HG03139 (cell line): ENCODE data around the gene PRR18.
A peak's percentile ranks its signal among the peaks of the same experiment; 100 is the strongest.

ENCODE experiments used
- ATAC-seq: cut with Tn5 transposase; IDR thresholded peaks from one replicate; pipeline ENCODE4 v1.9.1; 2021; ENCODE audit not compliant: unreplicated experiment

PRR18 gene

GRCh38 chr6:166334878-166335277 lies 26.7 kb upstream of the PRR18 start:
- no peak for ATAC-seq

DNA sequence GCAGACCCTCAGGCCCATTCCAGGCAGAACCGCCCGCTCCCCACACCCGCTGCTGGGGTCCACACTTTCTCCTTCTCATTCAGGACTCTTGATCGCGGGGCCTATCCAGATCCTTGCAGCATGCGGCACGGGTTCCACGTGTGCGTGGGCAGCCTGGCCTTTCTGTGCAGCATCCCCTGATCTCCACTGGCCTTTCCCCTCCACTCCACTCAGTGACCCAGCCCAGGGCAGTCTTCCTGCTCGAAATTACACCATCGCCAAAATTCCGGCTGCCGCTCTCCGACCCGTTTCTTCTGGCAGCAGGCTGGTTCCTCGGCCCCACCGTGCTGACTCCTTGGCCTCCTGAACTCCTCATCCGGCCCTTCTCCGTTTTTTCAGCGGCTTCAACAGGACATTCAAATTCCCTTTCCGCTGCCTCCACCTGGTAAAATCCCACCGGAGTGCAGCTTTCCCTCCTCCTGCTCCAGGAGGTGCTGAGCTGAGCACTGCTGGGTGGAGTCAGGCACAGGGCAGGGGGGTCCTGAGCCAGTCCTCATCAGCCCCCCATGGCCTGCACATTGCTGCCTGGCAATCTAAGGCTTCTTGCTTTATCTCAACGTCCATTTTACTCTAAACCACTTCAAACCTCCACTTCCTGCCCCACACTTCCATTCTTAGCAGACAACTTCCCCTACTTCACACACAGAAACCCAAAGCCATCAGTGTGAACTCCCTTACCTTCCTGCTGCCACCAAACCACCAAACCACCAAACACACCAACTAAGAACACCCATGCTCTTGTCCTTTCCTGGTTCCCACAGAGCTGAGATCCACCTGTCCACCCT lies 25.2 kb upstream of the PRR18 start:
- ATAC-seq, result peak; percentile 80

GRCh38 chr6:166331503-166332415 lies 23.6 kb upstream of the PRR18 start:
- no peak for ATAC-seq

DNA sequence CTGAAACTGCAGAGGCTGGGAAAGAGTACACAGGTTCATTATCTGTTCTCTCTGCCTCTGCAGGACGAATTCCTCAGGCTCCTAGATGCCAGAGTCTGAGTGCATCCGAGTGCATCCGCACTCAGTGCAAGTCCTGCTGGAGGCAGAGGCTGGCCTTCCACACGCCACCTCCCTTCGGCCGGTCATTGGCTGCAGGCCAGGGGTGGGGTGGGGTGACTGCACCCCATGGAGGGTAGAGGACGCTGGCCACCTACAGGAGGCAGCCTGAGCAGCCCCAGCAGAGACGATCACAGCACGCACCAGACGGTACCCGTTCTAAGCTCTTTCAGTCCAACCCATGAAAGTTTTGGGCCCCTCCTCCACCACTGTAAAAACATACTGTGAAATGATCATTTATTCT lies 22.4 kb upstream of the PRR18 start:
- ATAC-seq, result no peak

DNA sequence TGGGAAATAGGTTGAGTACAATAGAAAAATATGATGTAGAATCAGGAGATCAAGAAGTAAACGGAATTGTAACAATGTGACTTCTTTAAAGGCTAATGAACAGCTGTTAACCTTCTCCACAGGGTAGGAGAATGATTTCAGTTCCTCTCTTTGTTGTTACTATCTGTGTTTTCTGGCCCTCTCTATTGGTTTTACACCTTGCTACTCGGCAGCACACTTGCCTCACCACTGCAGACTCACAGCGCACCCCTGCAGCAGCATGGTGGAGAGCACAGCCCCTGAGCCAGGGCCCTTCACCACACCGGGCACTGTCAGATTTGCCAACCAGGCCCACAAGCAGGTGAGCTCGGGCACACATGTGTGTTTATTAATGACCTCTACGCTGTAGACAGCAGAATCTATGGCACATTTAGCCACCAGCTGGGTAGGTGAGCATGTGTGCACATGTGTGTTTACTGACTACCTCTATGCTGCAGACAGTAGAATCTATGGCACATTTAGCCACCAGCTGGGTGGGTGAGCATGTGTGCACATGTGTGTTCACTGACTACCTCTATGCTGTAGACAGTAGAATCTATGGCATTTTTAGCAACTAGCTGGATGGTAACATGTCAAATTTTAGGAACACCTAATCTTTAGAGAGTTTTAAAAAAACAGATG lies 17.3 kb upstream of the PRR18 start:
- peak; percentile 76 for ATAC-seq

- ATAC-seq, result no peak
Observed at GRCh38 chr6:166323395-166323794, 15.2 kb upstream of the PRR18 start.

- ATAC-seq, result no peak
Observed at GRCh38 chr6:166318649-166319600, 10.7 kb upstream of the PRR18 start.

GRCh38 chr6:166318227-166318626 lies 10.0 kb upstream of the PRR18 start:
- no peak for ATAC-seq

- no peak for ATAC-seq
Observed at GRCh38 chr6:166317261-166318212, 9.3 kb upstream of the PRR18 start.

- no peak for ATAC-seq
Observed at GRCh38 chr6:166315436-166315835, 7.2 kb upstream of the PRR18 start.

DNA sequence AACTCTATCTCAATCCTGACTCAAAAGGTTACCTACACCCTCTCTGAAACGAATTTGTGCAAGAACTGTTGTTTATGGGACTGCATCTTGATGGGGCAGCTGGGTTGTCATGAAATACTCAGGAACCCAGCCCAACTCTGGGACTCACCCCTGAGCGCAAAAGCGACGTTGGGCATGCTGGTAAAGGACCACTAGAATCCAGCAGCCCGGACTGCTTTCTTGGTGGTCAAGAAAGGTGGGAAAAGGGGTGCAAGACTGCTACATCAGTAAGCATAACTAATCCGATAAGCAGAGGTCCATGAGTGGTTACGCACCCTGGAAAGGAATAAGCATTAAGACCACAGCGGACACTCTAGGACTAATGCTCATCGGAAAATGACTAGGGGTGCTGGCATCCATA lies 6.3 kb upstream of the PRR18 start:
- ATAC-seq, result no peak

DNA sequence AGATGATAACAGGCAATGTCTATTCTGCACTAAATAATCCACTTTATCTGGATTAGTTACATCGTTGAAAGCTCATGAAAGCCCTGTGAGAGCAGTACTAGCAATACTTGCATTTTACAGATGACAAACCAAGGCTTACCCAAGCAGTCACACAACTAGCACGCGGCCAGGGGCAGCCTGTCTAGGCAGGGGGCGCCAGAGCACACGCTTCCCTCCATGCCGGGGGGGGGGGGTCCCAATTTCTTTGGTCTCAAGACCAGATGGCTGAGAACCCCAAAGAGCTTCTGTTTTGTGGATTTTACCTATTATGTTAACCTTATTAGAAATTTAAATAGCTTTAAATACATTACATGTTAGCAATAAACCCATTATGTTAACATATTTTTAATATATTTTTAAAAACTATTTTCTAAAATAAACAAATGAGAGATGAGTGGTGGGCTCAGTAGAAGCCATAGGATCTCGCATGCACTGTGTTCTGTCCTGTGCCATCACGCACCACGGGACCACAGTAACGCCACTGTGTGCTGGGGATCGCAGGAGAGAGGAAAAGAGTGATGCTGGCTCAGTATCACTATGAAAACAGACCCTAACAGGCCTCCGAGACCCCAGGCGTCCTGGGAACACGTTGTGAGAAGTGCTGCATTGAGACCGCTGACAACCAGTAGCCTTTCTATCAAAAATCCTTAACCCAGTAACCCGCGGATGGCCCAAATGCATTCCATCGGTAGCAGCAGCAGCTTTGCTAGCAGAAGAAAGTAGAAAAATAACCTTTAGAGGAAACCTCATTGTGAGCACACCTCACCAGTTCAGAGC lies 5.3 kb upstream of the PRR18 start:
- peak; percentile 73 for ATAC-seq

DNA sequence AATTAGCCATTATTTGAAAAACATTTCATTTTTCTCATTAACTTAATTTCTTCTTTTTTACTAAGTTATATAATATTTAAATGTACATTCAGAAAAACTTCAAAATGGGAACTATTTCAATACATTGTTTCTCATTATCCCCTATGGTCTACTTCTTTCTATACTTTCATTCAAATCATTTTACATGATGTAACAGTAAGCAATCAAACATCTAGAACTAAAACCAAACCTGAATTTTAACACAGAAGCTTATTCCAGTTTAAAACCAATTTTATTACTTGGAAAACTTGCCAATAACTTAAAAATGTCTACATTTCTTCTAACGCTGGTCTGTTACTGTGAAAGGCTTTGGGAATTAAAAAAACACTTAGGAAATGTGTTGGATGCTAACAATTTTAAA lies 4.6 kb upstream of the PRR18 start:
- ATAC-seq, result no peak

DNA sequence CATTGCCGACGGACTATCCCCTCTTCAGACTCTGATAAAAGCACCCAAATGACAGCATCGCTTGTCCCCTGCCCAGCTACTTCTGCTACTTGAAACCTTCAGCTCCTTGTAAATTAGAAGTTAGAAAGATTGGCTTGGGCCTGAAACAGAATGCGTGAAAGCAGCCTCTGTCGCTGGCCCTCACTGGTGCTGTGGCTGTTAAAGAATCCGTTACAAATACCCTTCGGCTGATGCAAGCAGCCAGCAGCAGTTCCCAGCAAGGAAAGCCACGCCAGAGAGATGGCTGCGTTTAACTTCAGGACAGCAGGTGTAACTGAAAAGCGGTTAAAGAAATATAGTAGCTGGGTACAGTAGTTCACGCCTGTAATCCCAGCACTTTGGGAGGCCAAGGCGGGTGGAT lies 2.4 kb upstream of the PRR18 start:
- no peak for ATAC-seq

DNA sequence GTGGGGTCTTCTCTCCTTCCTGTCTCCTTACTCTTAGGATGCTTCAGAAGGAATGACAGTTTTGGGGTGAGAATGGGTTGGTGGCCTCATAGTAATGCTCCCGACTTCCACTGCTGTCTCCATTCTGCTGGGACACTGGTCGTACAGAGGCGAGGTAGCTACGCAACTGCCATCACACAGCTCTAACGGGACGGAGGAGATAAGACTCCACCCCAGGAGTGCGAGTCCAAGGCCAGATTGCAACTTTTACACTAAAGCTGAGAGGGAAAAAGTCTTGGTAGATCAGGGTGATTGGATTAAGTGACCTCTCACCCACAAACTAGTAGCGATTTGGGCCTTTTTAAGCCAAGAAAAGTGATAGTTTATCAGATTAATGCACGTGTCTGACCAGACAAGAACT lies 1.8 kb upstream of the PRR18 start:
- ATAC-seq, result no peak

- ATAC-seq, result no peak
Observed at GRCh38 chr6:166308769-166309589, 787 bp upstream of the PRR18 start.
